ENCODE measurements around the gene ICAM3. TPM values are rescaled to one million over a fixed set of nuclear protein-coding genes. Genes with fewer than 3 reads are reported as not detected.
"Not testable (repeated sequence)": the region's sequence is repeated elsewhere in the genome, so short reads cannot be mapped to it uniquely, and the experiment has no call there.

The ICAM3 gene
- total RNA-seq, 2 experiments from 2014 or later = 194 to 202 TPM

DNA sequence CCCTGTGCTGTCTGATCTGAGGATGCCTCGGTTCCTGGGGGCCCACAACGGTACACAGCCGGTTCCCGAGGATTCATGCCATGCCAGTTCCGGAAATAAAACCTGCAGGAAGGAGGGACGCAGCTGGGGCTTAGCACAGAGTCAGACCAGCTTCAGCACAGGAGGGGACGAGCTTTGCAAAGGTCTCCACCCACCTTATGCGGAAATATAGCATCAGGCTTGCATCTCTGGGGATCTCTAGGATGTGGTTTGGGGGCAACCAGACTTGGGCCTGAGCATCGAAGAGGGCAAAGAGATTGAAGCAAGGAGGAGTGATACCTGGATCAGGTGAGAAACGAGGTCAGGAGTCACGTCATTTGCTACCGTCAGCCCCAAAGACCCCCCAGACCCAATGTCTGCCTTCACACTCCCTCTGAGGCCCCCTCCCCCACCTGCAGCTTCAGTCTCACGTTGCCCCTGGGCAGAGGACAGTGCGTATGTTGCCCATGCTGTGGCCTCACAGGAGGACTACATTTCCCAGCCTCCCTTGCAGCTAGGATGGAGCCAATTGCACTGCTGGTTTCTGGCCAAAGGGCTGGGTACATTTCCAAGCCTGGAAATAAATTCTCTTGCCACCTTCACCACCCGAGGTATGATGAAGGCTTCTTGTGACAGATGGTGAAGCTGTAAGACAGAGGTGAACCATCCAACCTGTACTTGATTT is 28.8 kb upstream of the ICAM3 start:
- H3K4me3 Mint-ChIP-seq = no peak overlapping the region
- H3K36me3 Mint-ChIP-seq (ENCODE audit: low read depth) = peaks cover 47% of the 10 kb centered on the region
- ChIA-PET CTCF (interaction anchor here (0.8 to 1.3 kb wide), 2 partner anchors 20 to 21 kb away, joined by 3 read pairs; no protein-coding TSS in a partner anchor), POLR2A (no interaction called here)
- H3K4me1 Mint-ChIP-seq (ENCODE audit: low read depth) = peaks cover 14% of the 10 kb centered on the region
- peak; percentile 33 for ATAC-seq
- H3K27ac Mint-ChIP-seq = no peak overlapping the region
- peak; percentile 37 for DNase-seq
- H3K27me3 Mint-ChIP-seq (ENCODE audit: low read depth) = no peaks in the 10 kb centered on the region
- H3K9me3 Mint-ChIP-seq (ENCODE audit: insufficient read depth) = no peaks in the 10 kb centered on the region

DNA sequence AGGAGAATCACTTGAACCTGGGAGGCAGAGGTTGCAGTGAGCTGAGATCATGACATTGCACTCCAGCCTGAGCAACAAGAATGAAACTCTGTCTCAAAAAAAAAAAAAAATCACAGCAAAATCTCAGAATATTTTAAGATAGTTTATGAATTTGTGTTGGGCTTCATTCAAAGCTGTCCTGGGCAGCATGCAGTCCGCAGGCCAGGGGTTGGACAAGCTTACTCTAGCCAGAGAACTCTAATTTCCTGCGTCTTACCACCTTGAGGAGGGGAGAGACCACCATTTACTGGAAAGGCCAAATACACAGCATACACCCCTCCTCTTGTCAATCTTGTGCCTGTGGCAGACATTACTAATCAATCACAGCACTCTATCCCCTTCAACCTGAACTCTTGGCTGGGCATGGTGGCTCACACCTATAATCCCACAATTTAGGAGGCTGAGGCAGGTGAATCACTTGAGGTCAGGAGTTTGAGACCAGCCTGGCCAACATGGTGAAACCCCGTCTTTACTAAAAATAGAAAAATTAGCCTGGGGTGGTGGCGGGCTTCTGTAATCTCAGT is 27.6 kb upstream of the ICAM3 start:
- ATAC-seq; POLR2A ChIA-PET; H3K27ac Mint-ChIP-seq; H3K4me3 Mint-ChIP-seq; H3K9me3 Mint-ChIP-seq (ENCODE audit: insufficient read depth); H3K27me3 Mint-ChIP-seq (ENCODE audit: low read depth); DNase-seq: not testable (repeated sequence)
- H3K36me3 Mint-ChIP-seq (ENCODE audit: low read depth) = peaks cover 51% of the 10 kb centered on the region
- CTCF ChIA-PET = interaction anchor here (1.3 kb wide), 1 partner anchor 22 kb away, joined by 3 read pairs; no protein-coding TSS in a partner anchor
- peaks cover 14% of the 10 kb centered on the region for H3K4me1 Mint-ChIP-seq (ENCODE audit: low read depth)

DNA sequence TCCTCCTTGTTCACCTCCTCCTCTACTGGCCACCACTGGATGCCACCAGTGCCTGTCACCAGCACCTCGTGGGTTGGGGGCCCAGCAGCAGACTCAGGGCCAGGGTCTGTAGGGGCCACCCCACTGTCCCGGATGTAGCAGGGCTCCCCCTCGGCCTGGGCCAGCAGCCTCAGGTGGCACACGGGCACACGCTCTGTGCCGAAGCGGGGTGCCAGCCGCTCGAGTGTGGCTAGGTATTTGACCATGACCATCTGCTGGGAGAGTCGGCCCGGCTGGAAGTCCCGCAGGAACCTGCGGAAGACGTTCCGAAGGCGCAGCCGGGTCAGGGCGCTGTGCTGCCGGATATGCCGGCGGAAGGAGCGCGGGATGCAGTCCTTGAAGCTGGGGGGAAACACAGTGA is 26.1 kb upstream of the ICAM3 start:
- peaks cover 57% of the 10 kb centered on the region for H3K36me3 Mint-ChIP-seq (ENCODE audit: low read depth)
- DNase-seq (no peak), ATAC-seq (no peak)
- ChIA-PET POLR2A (no interaction called here), CTCF (no interaction called here)
- H3K27ac Mint-ChIP-seq = no peak overlapping the region
- H3K4me3 Mint-ChIP-seq = no peak overlapping the region
- H3K27me3 Mint-ChIP-seq (ENCODE audit: low read depth) = no peaks in the 10 kb centered on the region
- H3K4me1 Mint-ChIP-seq (ENCODE audit: low read depth) = peaks cover 14% of the 10 kb centered on the region
- H3K9me3 Mint-ChIP-seq (ENCODE audit: insufficient read depth) = no peaks in the 10 kb centered on the region

DNA sequence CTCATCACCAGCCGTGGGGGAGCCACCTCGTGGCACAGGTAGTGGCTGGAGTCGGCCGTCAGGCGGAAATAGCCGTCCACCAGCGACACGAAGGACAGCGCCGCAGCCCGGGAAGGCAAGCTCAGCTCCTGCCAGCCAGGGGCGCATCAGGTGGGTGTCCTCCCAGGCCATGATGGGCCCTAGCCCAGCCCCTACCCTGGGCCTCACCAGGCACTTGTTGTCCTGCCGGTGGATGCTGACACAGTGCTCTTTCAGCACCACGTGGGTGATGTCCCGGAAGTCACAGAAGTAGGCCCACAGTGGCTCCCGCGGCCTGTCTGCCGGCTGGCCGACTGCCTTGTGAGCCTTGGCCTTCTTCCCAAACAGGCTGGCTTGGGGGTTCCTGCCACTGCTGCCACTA is 25.2 kb upstream of the ICAM3 start:
- no peak for DNase-seq

DNA sequence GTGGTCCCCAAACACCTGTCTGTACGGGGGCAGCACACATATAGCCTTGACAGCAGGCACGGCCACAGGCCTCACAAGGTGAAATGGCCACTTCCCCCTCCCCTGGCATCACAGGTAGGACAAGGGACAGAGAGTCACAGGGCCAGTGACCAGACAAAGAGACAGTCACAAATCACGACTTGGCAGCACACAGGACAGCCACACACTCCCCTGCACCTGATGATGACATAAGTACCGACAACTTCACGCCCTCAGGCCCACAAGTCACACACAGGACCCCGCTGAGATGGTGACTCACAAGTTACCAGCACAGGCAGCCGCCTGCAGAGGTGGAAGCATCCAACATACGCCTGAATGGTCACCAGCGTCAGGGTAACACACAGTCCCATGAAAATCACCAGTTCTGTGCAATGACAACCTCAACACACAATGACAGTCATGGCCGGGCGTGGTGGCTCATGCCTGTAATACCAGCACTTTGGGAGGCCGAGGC is 24.4 kb upstream of the ICAM3 start:
- ChIA-PET CTCF (no interaction called here), POLR2A (no interaction called here)
- Mint-ChIP-seq H3K27ac (no peak overlapping the region), H3K9me3 (ENCODE audit: insufficient read depth) (no peaks in the 10 kb centered on the region), H3K4me3 (no peak overlapping the region), H3K27me3 (ENCODE audit: low read depth) (no peaks in the 10 kb centered on the region), H3K4me1 (ENCODE audit: low read depth) (peaks cover 8% of the 10 kb centered on the region), H3K36me3 (ENCODE audit: low read depth) (peaks cover 54% of the 10 kb centered on the region)
- ATAC-seq (no peak), DNase-seq (no peak)

More for the DNA sequence above, 25.2 kb upstream of the ICAM3 start:
- ATAC-seq = no peak
- peaks cover 14% of the 10 kb centered on the region for H3K4me1 Mint-ChIP-seq (ENCODE audit: low read depth)
- CTCF ChIA-PET = no interaction called here
- no peak overlapping the region for H3K4me3 Mint-ChIP-seq
- no peaks in the 10 kb centered on the region for H3K9me3 Mint-ChIP-seq (ENCODE audit: insufficient read depth)
- POLR2A ChIA-PET = interaction anchor here (0.6 kb wide), 1 partner anchor 296 kb away, joined by 3 read pairs; no protein-coding TSS in a partner anchor
- H3K36me3 Mint-ChIP-seq (ENCODE audit: low read depth) = peaks cover 59% of the 10 kb centered on the region
- no peak overlapping the region for H3K27ac Mint-ChIP-seq
- H3K27me3 Mint-ChIP-seq (ENCODE audit: low read depth) = no peaks in the 10 kb centered on the region

DNA sequence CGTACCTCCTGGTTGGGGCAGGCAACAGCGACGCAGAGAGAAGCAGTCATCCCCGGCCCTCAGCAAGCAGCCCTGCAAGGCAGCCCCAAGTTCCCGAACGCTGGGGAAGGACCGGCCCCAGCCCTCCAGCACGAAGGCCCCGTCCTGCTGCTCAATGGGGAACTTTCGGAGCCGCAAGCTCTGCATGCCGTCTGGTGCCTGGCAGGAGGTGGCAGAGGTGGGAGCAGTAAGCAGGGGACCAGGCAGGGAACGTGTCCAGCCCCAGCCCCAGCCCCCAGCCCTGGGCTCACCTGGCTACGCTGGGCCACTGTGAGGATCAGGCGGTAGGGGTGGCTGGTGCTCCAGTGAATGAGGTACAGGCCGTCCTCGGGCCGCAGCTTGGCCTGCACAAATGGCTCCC is 22.8 kb upstream of the ICAM3 start:
- no peaks in the 10 kb centered on the region for H3K4me1 Mint-ChIP-seq (ENCODE audit: low read depth)
- POLR2A ChIA-PET = no interaction called here

DNA sequence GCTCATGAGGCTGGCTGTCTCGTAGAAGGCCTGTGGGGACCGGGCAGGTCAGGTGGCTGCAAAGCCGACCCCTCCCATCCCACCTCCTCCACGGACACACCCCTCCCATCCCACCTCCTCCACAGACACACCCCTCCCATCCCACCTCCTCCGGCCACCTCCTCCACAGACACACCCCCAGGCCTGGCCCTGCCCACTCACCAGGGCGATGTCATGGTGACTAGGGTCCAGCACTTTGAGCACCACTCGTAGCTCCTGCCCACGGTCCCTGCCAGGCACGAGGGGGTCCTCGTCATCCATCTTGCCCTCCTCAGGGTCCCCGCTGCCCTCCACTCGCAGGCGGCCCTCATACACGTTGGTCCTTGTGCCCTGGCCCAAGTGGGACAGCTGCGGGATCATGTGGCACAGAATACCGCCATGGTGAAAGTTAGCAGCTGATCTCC is 22.2 kb upstream of the ICAM3 start:
- ChIA-PET CTCF (no interaction called here), POLR2A (no interaction called here)
- H3K9me3 Mint-ChIP-seq (ENCODE audit: insufficient read depth) = no peaks in the 10 kb centered on the region
- no peaks in the 10 kb centered on the region for H3K4me1 Mint-ChIP-seq (ENCODE audit: low read depth)
- no peak overlapping the region for H3K4me3 Mint-ChIP-seq
- H3K27me3 Mint-ChIP-seq (ENCODE audit: low read depth) = no peaks in the 10 kb centered on the region
- no peak for ATAC-seq
- DNase-seq = no peak
- no peak overlapping the region for H3K27ac Mint-ChIP-seq
- H3K36me3 Mint-ChIP-seq (ENCODE audit: low read depth) = peaks cover 47% of the 10 kb centered on the region

More for the DNA sequence above, 22.8 kb upstream of the ICAM3 start:
- CTCF ChIA-PET = no interaction called here
- ATAC-seq = no peak
- no peak for DNase-seq
- no peak overlapping the region for H3K4me3 Mint-ChIP-seq
- peaks cover 48% of the 10 kb centered on the region for H3K36me3 Mint-ChIP-seq (ENCODE audit: low read depth)
- H3K27ac Mint-ChIP-seq = no peak overlapping the region
- no peaks in the 10 kb centered on the region for H3K27me3 Mint-ChIP-seq (ENCODE audit: low read depth)
- H3K9me3 Mint-ChIP-seq (ENCODE audit: insufficient read depth) = no peaks in the 10 kb centered on the region

DNA sequence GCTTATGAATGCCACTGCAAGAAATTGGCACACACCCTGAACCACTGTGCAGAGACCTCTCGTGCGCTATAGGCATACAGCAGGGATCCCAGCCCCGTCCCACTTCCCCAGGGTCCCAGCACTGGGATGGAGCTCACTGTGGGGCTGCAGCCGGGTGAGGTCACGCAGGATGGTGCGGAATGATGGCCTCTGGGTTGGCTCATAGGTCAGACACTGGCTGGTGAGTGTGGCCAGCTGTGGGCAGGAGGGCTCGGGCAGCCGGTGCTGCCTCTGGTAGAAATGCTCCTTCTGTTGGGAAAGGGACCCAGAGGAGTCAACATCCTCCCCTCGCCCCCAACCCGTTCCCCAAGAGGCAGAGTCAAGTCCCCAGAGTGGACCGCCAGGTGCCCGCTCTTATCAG is 17.0 kb upstream of the ICAM3 start:
- POLR2A ChIA-PET = no interaction called here
- no peak overlapping the region for H3K27ac Mint-ChIP-seq
- no peak overlapping the region for H3K4me3 Mint-ChIP-seq
- no peaks in the 10 kb centered on the region for H3K9me3 Mint-ChIP-seq (ENCODE audit: insufficient read depth)
- H3K27me3 Mint-ChIP-seq (ENCODE audit: low read depth) = no peaks in the 10 kb centered on the region
- DNase-seq (no peak), ATAC-seq (no peak)
- peaks cover 49% of the 10 kb centered on the region for H3K36me3 Mint-ChIP-seq (ENCODE audit: low read depth)
- CTCF ChIA-PET = no interaction called here
- H3K4me1 Mint-ChIP-seq (ENCODE audit: low read depth) = no peaks in the 10 kb centered on the region

DNA sequence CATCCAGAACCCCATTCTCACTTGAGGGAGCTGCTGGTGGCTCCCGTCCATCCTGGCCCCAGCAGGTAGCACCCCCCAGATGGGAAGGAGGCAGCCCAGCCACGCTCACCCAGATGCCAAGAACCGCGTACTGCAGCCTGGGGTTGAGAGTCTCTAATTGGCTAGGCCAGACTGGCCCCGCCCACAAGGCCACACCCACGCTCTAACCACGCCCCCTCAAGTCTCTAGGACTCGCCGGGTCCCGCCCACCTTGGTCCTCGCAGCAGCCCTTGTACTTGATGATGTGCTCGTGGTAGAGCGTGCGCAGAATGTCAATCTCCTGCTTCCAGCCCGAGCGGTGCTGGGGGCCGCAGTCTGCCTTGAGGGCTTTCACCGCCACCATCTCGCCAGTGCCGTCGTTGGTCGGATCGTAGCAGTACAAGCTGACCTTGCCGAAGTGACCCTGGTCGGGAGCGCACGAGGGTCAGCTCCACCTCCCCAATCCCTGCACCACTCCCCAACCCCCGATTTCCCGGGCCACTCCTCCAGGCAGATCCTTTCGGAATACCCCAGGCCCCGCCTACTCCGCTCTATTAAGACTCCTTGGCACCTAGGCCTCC is 14.5 kb upstream of the ICAM3 start:
- peak; percentile 59 for ATAC-seq
- no peak overlapping the region for H3K4me3 Mint-ChIP-seq
- no peaks in the 10 kb centered on the region for H3K9me3 Mint-ChIP-seq (ENCODE audit: insufficient read depth)
- peak; percentile 43 for DNase-seq
- H3K4me1 Mint-ChIP-seq (ENCODE audit: low read depth) = no peaks in the 10 kb centered on the region
- POLR2A ChIA-PET = interaction anchor here (0.6 kb wide), 1 partner anchor 26 kb away, joined by 3 read pairs; the partner anchor contains the start of gene TYK2
- no peaks in the 10 kb centered on the region for H3K27me3 Mint-ChIP-seq (ENCODE audit: low read depth)
- CTCF ChIA-PET = interaction anchor here (0.8 kb wide), 1 partner anchor 35 kb away, joined by 3 read pairs; no protein-coding TSS in a partner anchor
- H3K36me3 Mint-ChIP-seq (ENCODE audit: low read depth) = peaks cover 39% of the 10 kb centered on the region
- H3K27ac Mint-ChIP-seq = no peak overlapping the region

DNA sequence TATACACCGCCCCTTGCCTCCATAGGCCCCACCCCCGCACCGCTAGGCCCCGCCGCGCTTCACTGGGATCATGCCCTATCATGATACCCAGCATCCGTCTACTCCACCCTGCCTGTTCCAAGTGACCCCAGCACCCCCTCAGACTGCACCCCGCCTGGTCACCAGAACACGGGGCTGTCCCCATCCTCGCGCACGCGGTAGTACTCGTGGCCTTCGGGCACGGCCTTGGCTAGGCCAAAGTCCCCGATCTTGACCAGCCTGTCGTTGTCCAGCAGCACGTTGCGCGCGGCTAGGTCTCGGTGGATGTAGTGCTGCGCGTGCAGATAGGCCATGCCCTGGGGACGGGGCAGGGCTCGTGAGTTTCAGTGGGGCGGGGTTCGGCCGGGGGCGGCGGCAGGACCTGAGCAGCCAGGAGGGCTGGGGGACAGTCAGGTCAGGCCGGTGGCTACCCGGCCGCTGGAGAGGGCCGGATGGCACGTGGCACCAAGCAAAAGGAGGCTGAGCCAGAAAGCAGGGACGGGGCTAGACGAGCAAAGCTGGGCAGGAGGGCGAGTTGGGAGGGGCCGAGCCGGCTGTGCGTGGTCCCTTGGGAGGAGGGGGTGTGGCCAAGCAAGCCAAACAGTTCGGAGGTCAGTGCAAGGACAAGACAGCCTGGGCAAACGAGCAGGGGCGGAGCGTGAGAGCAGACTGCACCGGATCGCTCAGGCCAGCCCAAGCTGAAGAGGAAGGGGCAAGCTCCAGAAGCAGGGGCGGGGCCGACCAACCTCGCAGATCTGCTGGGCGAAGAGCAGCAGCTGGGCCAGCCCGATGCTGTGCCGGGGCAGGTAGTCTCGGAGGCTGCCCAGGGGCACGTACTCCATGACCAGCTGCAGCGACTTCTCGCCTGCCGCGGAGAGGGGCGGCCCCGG is 13.6 kb upstream of the ICAM3 start:
- ChIA-PET CTCF (interaction anchor here (0.6 to 0.8 kb wide), 2 partner anchors 36 to 73 kb away, joined by 3 read pairs; no protein-coding TSS in a partner anchor), POLR2A (no interaction called here)

DNA sequence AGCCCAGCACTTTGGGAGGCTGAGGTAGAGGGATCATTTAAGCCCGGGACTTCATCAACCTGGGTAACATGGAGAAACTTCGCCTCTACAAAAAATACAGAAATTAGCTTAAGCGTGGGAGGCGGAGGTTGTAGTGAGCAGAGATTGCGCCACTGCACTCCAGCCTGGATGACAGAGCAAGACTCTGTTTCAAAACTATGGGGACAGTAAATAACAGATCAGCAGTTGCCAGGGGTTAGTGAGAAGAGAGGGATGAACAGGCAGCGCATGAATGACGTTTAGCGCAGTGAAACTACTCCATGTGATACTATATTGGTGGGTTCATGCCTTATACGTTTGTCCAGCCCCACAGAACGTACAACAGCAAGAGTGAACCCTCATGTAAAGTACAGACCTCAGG is 7.1 kb upstream of the ICAM3 start:
- Mint-ChIP-seq H3K36me3 (ENCODE audit: low read depth) (peaks cover 7% of the 10 kb centered on the region), H3K27me3 (ENCODE audit: low read depth) (no peaks in the 10 kb centered on the region), H3K9me3 (ENCODE audit: insufficient read depth) (no peaks in the 10 kb centered on the region), H3K4me3 (no peak overlapping the region), H3K4me1 (ENCODE audit: low read depth) (no peaks in the 10 kb centered on the region), H3K27ac (no peak overlapping the region)
- ChIA-PET POLR2A (interaction anchor here (1.3 kb wide), 1 partner anchor 37 kb away, joined by 3 read pairs; no protein-coding TSS in a partner anchor), CTCF (no interaction called here)
- ATAC-seq (no peak), DNase-seq (no peak)

More for the DNA sequence above, 13.6 kb upstream of the ICAM3 start:
- ATAC-seq (no peak), DNase-seq (no peak)
- no peaks in the 10 kb centered on the region for H3K4me1 Mint-ChIP-seq (ENCODE audit: low read depth)
- H3K9me3 Mint-ChIP-seq (ENCODE audit: insufficient read depth) = no peaks in the 10 kb centered on the region
- H3K27ac Mint-ChIP-seq = no peak overlapping the region
- no peaks in the 10 kb centered on the region for H3K27me3 Mint-ChIP-seq (ENCODE audit: low read depth)
- peaks cover 41% of the 10 kb centered on the region for H3K36me3 Mint-ChIP-seq (ENCODE audit: low read depth)
- H3K4me3 Mint-ChIP-seq = no peak overlapping the region

Measured in activated CD8-positive, alpha-beta T cell treated with anti-CD3 and anti-CD28 coated beads, Interleukin-2, amount 10 ng/mL, durations not matched to agents 7 days and 5 days (primary cell).